A673 (cell line): ENCODE data around the gene TIMM21. TPM values are rescaled to one million over a fixed set of nuclear protein-coding genes. Genes with fewer than 3 reads are reported as not detected.
A peak's percentile ranks its signal among the peaks of the same experiment; 100 is the strongest.

Source experiments
- BruUV-seq: library from RNA; stranded (reverse); fragments of 400-500 nt; replicated peaks from 2 replicates; lab custom pipeline; 2021; lab: Mats Ljungman, UMichigan
- CTCF ChIA-PET: fragments of 300-600 bp; sonication (Branson Sonifier 250); formaldehyde crosslinking; loops from one replicate; lab custom pipeline; 2022; ENCODE audit warnings: antibody characterized with exemption; lab: Charles Lee
- POLR2A ChIA-PET: fragments of 300-600 bp; sonication (Branson Sonifier 250); formaldehyde crosslinking; loops from one replicate; lab custom pipeline; 2022; ENCODE audit warnings: antibody characterized with exemption; ENCODE audit not compliant: low non-redundant PET; lab: Charles Lee
- DNase-seq: peaks from one replicate; pipeline ENCODE4 v3.0.0-alpha.2; 2015; ENCODE audit warnings: low spot score
- H3K27ac ChIP-seq: fragments of 200-600 bp; sonication (generic); 2 replicates; pipeline ENCODE4 v1.5.1; 2016; ENCODE audit warnings: mixed run types, low read depth, mild to moderate bottlenecking, mixed read lengths, antibody characterized with exemption, low read length; ENCODE audit not compliant: poor library complexity, severe bottlenecking
- H3K27me3 ChIP-seq: fragments of 200-600 bp; sonication (generic); replicated peaks from 2 replicates; pipeline ENCODE4 v1.6.1; 2017; ENCODE audit warnings: mixed run types, low read depth, mild to moderate bottlenecking, mixed read lengths, antibody characterized with exemption, low read length; ENCODE audit not compliant: insufficient read depth, poor library complexity
- H3K36me3 ChIP-seq: fragments of 200-600 bp; sonication (generic); 2 replicates; pipeline ENCODE4 v1.6.1; 2016; ENCODE audit warnings: mixed run types, mild to moderate bottlenecking, mixed read lengths, antibody characterized with exemption, low read length; ENCODE audit not compliant: insufficient read depth, poor library complexity, severe bottlenecking
- H3K4me1 ChIP-seq: fragments of 200-600 bp; sonication (generic); 2 replicates; pipeline ENCODE4 v1.6.1; 2017; ENCODE audit warnings: mixed run types, mild to moderate bottlenecking, mixed read lengths, antibody characterized with exemption, low read length; ENCODE audit not compliant: insufficient read depth, poor library complexity, severe bottlenecking
- H3K4me3 ChIP-seq: fragments of 200-600 bp; sonication (generic); 2 replicates; pipeline ENCODE4 v1.5.1; 2016; ENCODE audit warnings: low read depth, mixed run types, mild to moderate bottlenecking, mixed read lengths, low read length; ENCODE audit not compliant: poor library complexity, severe bottlenecking
- H3K9me3 ChIP-seq: fragments of 200-600 bp; sonication (generic); 2 replicates; pipeline ENCODE4 v1.6.1; 2016; ENCODE audit warnings: mixed run types, low read depth, mild to moderate bottlenecking, mixed read lengths, antibody characterized with exemption, low read length; ENCODE audit not compliant: poor library complexity, severe bottlenecking
- CTCF ChIP-seq: fragments of 300-800, 200-600 bp; sonication (generic); conservative IDR thresholded peaks from 2 replicates; pipeline ENCODE4 v1.5.1; 2017; ENCODE audit warnings: low read depth, mild to moderate bottlenecking, antibody characterized with exemption, low read length, moderate library complexity, mixed read lengths
- EZH2 ChIP-seq: fragments of 200-600 bp; sonication (generic); IDR thresholded peaks from 2 replicates; pipeline ENCODE4 v1.6.1; 2017; ENCODE audit warnings: borderline replicate concordance, low read depth, mild to moderate bottlenecking, mixed read lengths, antibody characterized with exemption, low read length; ENCODE audit not compliant: poor library complexity, severe bottlenecking
- intact Hi-C: fragments of 100-400 bp; cut with micrococcal nuclease; formaldehyde crosslinking; loops from one replicate; pipeline ENCODE4 v1.10.0; 2022; ENCODE audit not compliant: unreplicated experiment
- total RNA-seq: library from RNA; stranded (reverse); gene quantifications from 2 replicates; pipeline ENCODE4 v1.2.3, GENCODE V29; 2021

TIMM21 gene
- total RNA-seq, 1 experiment from 2014 or later: 85.1 TPM

GRCh38 chr18:74116633-74117554 is 31.4 kb upstream of the TIMM21 start:
- Histone ChIP-seq H3K36me3 (no peaks in the 10 kb centered on the region), H3K4me3 (no peak overlapping the region), H3K27ac (no peak overlapping the region), H3K9me3 (no peaks in the 10 kb centered on the region), H3K4me1 (peaks cover 4% of the 10 kb centered on the region), H3K27me3 (no peaks in the 10 kb centered on the region)
- DNase-seq: peak; percentile 61
- peak; percentile 75 for TF ChIP-seq CTCF
- no peak for TF ChIP-seq EZH2
- ChIA-PET POLR2A (no interaction called here), CTCF (no interaction called here)
- intact Hi-C loops: loop anchor here (5.0 to 10.0 kb wide), 3 partner anchors 75 to 1412 kb away; no protein-coding TSS in a partner anchor
- no TSS peak for BruUV-seq

- Histone ChIP-seq H3K27ac (no peak overlapping the region), H3K4me3 (no peak overlapping the region), H3K27me3 (no peaks in the 10 kb centered on the region), H3K9me3 (no peaks in the 10 kb centered on the region), H3K4me1 (no peaks in the 10 kb centered on the region), H3K36me3 (no peaks in the 10 kb centered on the region)
- no peak for DNase-seq
- no TSS peak for BruUV-seq
- intact Hi-C loops: no loop called here
- CTCF ChIA-PET: no interaction called here
- POLR2A ChIA-PET: no interaction called here
- TF ChIP-seq CTCF (no peak), EZH2 (no peak)
Measured at GRCh38 chr18:74123200-74123599, 25.1 kb upstream of the TIMM21 start.

- H3K36me3 ChIP-seq: no peaks in the 10 kb centered on the region
- DNase-seq: no peak
- no peak for TF ChIP-seq EZH2
- no peak for TF ChIP-seq CTCF
- no TSS peak for BruUV-seq
- no peak overlapping the region for H3K4me3 ChIP-seq
- intact Hi-C loops: no loop called here
- ChIA-PET CTCF (no interaction called here), POLR2A (no interaction called here)
- H3K27ac ChIP-seq: no peak overlapping the region
- H3K4me1 ChIP-seq: no peaks in the 10 kb centered on the region
- H3K9me3 ChIP-seq: no peaks in the 10 kb centered on the region
- H3K27me3 ChIP-seq: no peaks in the 10 kb centered on the region
Measured at GRCh38 chr18:74124642-74125041, 23.7 kb upstream of the TIMM21 start.
